SK-N-SH (cell line): ENCODE measurements around the gene PKNOX2. TPM values are rescaled to one million over a fixed set of nuclear protein-coding genes. Genes with fewer than 3 reads are reported as not detected.

Experiments used
- CTCF ChIA-PET: fragments of 300-600, 350-600 bp; formaldehyde crosslinking; extraction: SDS; loops from one replicate; lab custom pipeline; 2021; lab: Yijun Ruan, JAX
- POLR2A ChIA-PET: fragments of 350-600 bp; sonication (Branson Sonifier 250); formaldehyde crosslinking; extraction: SDS; loops from one replicate; lab custom pipeline; 2020; ENCODE audit warnings: antibody characterized with exemption, inconsistent platforms; lab: Yijun Ruan, JAX
- DNase-seq: peaks from one replicate; pipeline ENCODE4 v3.0.0; 2012
- H2AFZ ChIP-seq: fragments of 200-600 bp; sonication (generic); 2 replicates; pipeline ENCODE4 v1.8.1; 2016; ENCODE audit warnings: antibody characterized with exemption, mild to moderate bottlenecking, low read depth
- H3F3A ChIP-seq: fragments of 200-600 bp; sonication (generic); replicated peaks from 2 replicates; pipeline ENCODE3; 2016; ENCODE audit warnings: antibody characterized with exemption, mild to moderate bottlenecking; ENCODE audit not compliant: insufficient read depth
- H3K27ac ChIP-seq, 2 experiments: fragments of 200-500 bp in 1 of 2; fragments of 200-600 bp in 1 of 2; sonication (Bioruptor generic) in 1 of 2; sonication (generic), shearing (Covaris generic) in 1 of 2; 2 replicates each; pipeline versions ENCODE4 v1.5.1 to v1.6.1; 2014 to 2016; ENCODE audit warnings: low read depth in 2 of 2, inconsistent platforms in 1 of 2, low read length in 1 of 2, mild to moderate bottlenecking in 1 of 2, mixed read lengths in 1 of 2
- H3K27me3 ChIP-seq: fragments of 200-600 bp; sonication (generic), shearing (Covaris generic); 2 replicates; pipeline ENCODE4 v1.6.1; 2016; ENCODE audit warnings: mixed run types; ENCODE audit not compliant: insufficient read depth
- H3K36me3 ChIP-seq, 2 experiments: fragments of 200-500 bp in 1 of 2; fragments of 200-600 bp in 1 of 2; sonication (Bioruptor generic) in 1 of 2; sonication (generic) in 1 of 2; replicated peaks in 1 of 2; 2 replicates each; pipeline versions ENCODE3 to v1.5.1; 2014 to 2016; ENCODE audit warnings: low read length in 1 of 2, mild to moderate bottlenecking in 1 of 2; ENCODE audit not compliant: insufficient read depth in 2 of 2, control insufficient read depth in 1 of 2
- H3K4me1 ChIP-seq, 2 experiments: fragments of 200-500 bp in 1 of 2; fragments of 200-600 bp in 1 of 2; sonication (Bioruptor generic) in 1 of 2; sonication (generic), shearing (Covaris generic) in 1 of 2; 2 replicates each; pipeline versions ENCODE4 v1.5.1 to v1.6.1; 2014 to 2016; ENCODE audit warnings: low read depth in 1 of 2, low read length in 1 of 2, mixed run types in 1 of 2; ENCODE audit not compliant: insufficient read depth in 2 of 2, control insufficient read depth in 1 of 2
- H3K4me2 ChIP-seq: fragments of 200-600 bp; sonication (generic), shearing (Covaris generic); 2 replicates; pipeline ENCODE4 v1.6.1; 2017; ENCODE audit warnings: mixed run types
- H3K4me3 ChIP-seq, 2 experiments: fragments of 200-500 bp in 1 of 2; fragments of 200-600 bp in 1 of 2; sonication (Bioruptor generic) in 1 of 2; sonication (generic), shearing (Covaris generic) in 1 of 2; 2 replicates each; pipeline versions ENCODE4 v1.5.1 to v1.8.1; 2014 to 2016; ENCODE audit warnings: low read depth in 2 of 2, inconsistent platforms in 1 of 2, low read length in 1 of 2, mild to moderate bottlenecking in 1 of 2, mixed read lengths in 1 of 2, moderate library complexity in 1 of 2
- H3K79me2 ChIP-seq: fragments of 200-600 bp; sonication (generic); 2 replicates; pipeline ENCODE4 v1.8.1; 2017; ENCODE audit warnings: mild to moderate bottlenecking; ENCODE audit not compliant: insufficient read depth
- H3K9ac ChIP-seq: fragments of 200-600 bp; sonication (generic); 2 replicates; pipeline ENCODE4 v1.6.1; 2017; ENCODE audit warnings: mixed run types
- H3K9me2 ChIP-seq: fragments of 200-600 bp; sonication (generic); 2 replicates; pipeline ENCODE4 v1.6.1; 2017; ENCODE audit warnings: mixed run types
- H3K9me3 ChIP-seq: fragments of 200-600 bp; sonication (generic); 2 replicates; pipeline ENCODE4 v1.6.1; 2017; ENCODE audit warnings: mixed run types, mild to moderate bottlenecking, moderate library complexity
- H4K20me1 ChIP-seq: fragments of 200-600 bp; sonication (generic); 2 replicates; pipeline ENCODE4 v1.6.1; 2017; ENCODE audit warnings: mild to moderate bottlenecking, mixed run types; ENCODE audit not compliant: insufficient read depth
- CHD2 ChIP-seq: fragments of 150-350 bp; IDR thresholded peaks from 2 replicates; pipeline ENCODE4 v1.6.1; 2018; ENCODE audit warnings: low read length; ENCODE audit not compliant: partially characterized antibody
- ELF1 ChIP-seq: IDR thresholded peaks from 2 replicates; pipeline ENCODE4 v1.4.0; 2012
- EP300 ChIP-seq, 2 experiments: IDR thresholded peaks; 2 replicates each; pipeline versions ENCODE4 v1.4.0 to v1.6.1; 2012; ENCODE audit warnings: borderline replicate concordance in 1 of 2, low read depth in 1 of 2, low read length in 1 of 2
- FOSL2 ChIP-seq: IDR thresholded peaks from 2 replicates; pipeline ENCODE4 v1.4.0; 2012; ENCODE audit warnings: low read depth, mild to moderate bottlenecking, moderate library complexity, borderline replicate concordance
- FOXJ3 ChIP-seq: sonication (generic); formaldehyde crosslinking; IDR thresholded peaks from 2 replicates; pipeline ENCODE4 v1.5.1; 2020; ENCODE audit warnings: mild to moderate bottlenecking, missing genetic modification reagents
- GABPA ChIP-seq: IDR thresholded peaks from 2 replicates; pipeline ENCODE4 v1.4.0; 2012; ENCODE audit warnings: low read depth, mild to moderate bottlenecking
- MAX ChIP-seq: IDR thresholded peaks from 2 replicates; pipeline ENCODE4 v1.4.0; 2012; ENCODE audit warnings: low read depth
- MEF2A ChIP-seq: IDR thresholded peaks from 2 replicates; pipeline ENCODE4 v1.4.0; 2012; ENCODE audit warnings: low read depth, borderline replicate concordance
- NFIC ChIP-seq: IDR thresholded peaks from 2 replicates; pipeline ENCODE4 v1.4.0; 2012; ENCODE audit warnings: borderline replicate concordance
- POLR2AphosphoS5 ChIP-seq: IDR thresholded peaks from 2 replicates; pipeline ENCODE4 v1.6.1; 2012; ENCODE audit warnings: low read depth, low read length
- REST ChIP-seq: IDR thresholded peaks from 2 replicates; pipeline ENCODE4 v1.6.1; 2012; ENCODE audit warnings: mild to moderate bottlenecking, low read depth, low read length, moderate library complexity
- RFX5 ChIP-seq: IDR thresholded peaks from 2 replicates; pipeline ENCODE4 v1.6.1; 2012; ENCODE audit warnings: mild to moderate bottlenecking, improper control_type of control experiment, low read length
- RXRA ChIP-seq: IDR thresholded peaks from 2 replicates; pipeline ENCODE4 v1.4.0; 2012; ENCODE audit warnings: low read depth, mild to moderate bottlenecking, borderline replicate concordance
- USF2 ChIP-seq: fragments of 150-350 bp; IDR thresholded peaks from 2 replicates; pipeline ENCODE4 v1.6.1; 2017; ENCODE audit warnings: antibody characterized with exemption, low read length, low read depth, borderline replicate concordance
- YY1 ChIP-seq: IDR thresholded peaks from 2 replicates; pipeline ENCODE4 v1.4.0; 2012; ENCODE audit warnings: low read depth, mild to moderate bottlenecking
- ZBTB33 ChIP-seq: IDR thresholded peaks from 2 replicates; pipeline ENCODE4 v1.4.0; 2012; ENCODE audit warnings: low read depth, borderline replicate concordance
- WGBS: methylation state at CpG from one replicate; pipeline ENCODE4 v1.1.6; 2017; ENCODE audit warnings: low lambda C conversion rate; 5-methylcytosine and 5-hydroxymethylcytosine counted together
- polyA plus RNA-seq, 3 experiments: library from polyadenylated mRNA; depleted of rRNA; stranded (reverse); fragments of >200 nt; gene quantifications; 2 replicates each; pipeline ENCODE4 v1.2.3, GENCODE V29; 2012
- TF ChIP-seq, protein P1 (sequence below): IDR thresholded peaks from 2 replicates; pipeline ENCODE4 v1.4.0; 2012; ENCODE audit warnings: low read depth, borderline replicate concordance
- TF ChIP-seq, protein P2 (sequence below): fragments of 200-600 bp; sonication (generic); IDR thresholded peaks from 2 replicates; pipeline ENCODE4 v1.6.1; 2017; ENCODE audit warnings: antibody characterized with exemption, mild to moderate bottlenecking, moderate library complexity

Gene PKNOX2
- polyA plus RNA-seq, 1 of the 3 experiments (the other 2 are of a cell fraction) = 0.02 TPM

DNA sequence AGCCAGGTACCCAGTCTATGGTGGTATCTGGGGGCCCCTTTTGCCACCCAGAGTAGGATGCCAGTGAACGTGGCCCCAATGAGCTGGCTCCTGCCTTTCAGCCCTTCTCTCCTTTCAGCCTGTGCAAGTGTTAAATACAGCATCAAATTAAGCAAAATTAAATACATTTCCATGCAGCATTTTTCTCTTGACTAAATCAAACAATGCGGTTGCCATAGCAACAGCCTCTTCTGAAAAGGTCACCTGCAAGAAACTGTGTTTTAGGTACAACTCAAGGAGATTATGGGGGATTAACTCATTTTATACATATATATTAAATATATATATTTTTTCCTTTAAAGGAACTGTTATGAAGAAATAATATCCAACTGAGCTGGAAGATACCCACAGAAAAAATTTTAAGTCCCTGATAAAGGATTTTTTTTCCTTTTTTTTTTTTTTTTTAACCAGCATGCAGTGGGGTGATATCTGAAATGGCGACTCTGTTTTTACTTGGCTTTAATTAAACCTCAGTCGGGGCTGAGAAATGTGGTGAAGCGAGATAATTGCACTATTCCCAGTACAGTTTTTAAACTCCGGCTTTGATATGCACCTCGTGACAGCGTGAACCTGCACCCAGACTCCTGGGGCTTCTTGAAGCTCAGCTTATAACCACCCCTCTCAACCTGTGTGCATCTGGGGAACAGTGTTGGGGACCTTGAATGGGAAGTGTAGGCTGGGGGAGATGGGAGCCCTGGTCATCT, 115.3 kb downstream of the PKNOX2 start (continued):
- TF ChIP-seq REST (no peak), CHD2 (no peak)

- Histone ChIP-seq H3K9me3 (no peaks in the 10 kb centered on the region), H3K27me3 (peaks cover 5% of the 10 kb centered on the region), H3K4me2 (no peak overlapping the region), H3K9ac (no peak overlapping the region), H3K9me2 (no peaks in the 10 kb centered on the region), H4K20me1 (no peaks in the 10 kb centered on the region), H3F3A (no peaks in the 10 kb centered on the region), H3K4me1 (peaks cover 0 to 7% of the 10 kb centered on the region in 2 experiments; a peak in 1 of 4 replicates), H3K79me2 (no peaks in the 10 kb centered on the region), H3K36me3 (no peaks in the 10 kb centered on the region), H2AFZ (no peak overlapping the region), H3K4me3 (no peak overlapping the region), H3K27ac (no peak overlapping the region)
- POLR2A ChIA-PET = no interaction called here
- TF ChIP-seq MAX (no peak), MEF2A (no peak), YY1 (no peak), FOSL2 (no peak), FOXJ3 (CRISPR knock-in tag) (no peak), GABPA (no peak), EP300 (IDR thresholded peaks at IDR 0.05; ENCODE audit: borderline replicate concordance in 1 of 2, low read depth in 1 of 2, low read length in 1 of 2) (no peak), RFX5 (no peak), ELF1 (no peak), RXRA (no peak), ZBTB33 (no peak), POLR2AphosphoS5 (no peak), NFIC (no peak), USF2 (no peak)
- TF ChIP-seq, protein P1, sequence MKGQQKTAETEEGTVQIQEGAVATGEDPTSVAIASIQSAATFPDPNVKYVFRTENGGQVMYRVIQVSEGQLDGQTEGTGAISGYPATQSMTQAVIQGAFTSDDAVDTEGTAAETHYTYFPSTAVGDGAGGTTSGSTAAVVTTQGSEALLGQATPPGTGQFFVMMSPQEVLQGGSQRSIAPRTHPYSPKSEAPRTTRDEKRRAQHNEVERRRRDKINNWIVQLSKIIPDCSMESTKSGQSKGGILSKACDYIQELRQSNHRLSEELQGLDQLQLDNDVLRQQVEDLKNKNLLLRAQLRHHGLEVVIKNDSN = no peak
- TF ChIP-seq, protein P2, sequence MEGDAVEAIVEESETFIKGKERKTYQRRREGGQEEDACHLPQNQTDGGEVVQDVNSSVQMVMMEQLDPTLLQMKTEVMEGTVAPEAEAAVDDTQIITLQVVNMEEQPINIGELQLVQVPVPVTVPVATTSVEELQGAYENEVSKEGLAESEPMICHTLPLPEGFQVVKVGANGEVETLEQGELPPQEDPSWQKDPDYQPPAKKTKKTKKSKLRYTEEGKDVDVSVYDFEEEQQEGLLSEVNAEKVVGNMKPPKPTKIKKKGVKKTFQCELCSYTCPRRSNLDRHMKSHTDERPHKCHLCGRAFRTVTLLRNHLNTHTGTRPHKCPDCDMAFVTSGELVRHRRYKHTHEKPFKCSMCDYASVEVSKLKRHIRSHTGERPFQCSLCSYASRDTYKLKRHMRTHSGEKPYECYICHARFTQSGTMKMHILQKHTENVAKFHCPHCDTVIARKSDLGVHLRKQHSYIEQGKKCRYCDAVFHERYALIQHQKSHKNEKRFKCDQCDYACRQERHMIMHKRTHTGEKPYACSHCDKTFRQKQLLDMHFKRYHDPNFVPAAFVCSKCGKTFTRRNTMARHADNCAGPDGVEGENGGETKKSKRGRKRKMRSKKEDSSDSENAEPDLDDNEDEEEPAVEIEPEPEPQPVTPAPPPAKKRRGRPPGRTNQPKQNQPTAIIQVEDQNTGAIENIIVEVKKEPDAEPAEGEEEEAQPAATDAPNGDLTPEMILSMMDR = no peak
- CTCF ChIA-PET = interaction anchor here (1.3 to 1.6 kb wide), 3 partner anchors 65 to 189 kb away, joined by 3 to 7 read pairs (median 5); no protein-coding TSS in a partner anchor
- 31% methylated on average over 3 of the region's 5 CpGs for WGBS
- no peak for DNase-seq
Measured at GRCh38 chr11:125280646-125281045, 116.1 kb downstream of the PKNOX2 start.
